Fibroblast of upper back skin (primary cell): Measurements from ENCODE around the gene HOXA11.
A peak's percentile ranks its signal among the peaks of the same experiment; 100 is the strongest.

Experiments
- DNase-seq: peaks from one replicate; pipeline ENCODE4 v3.0.0-alpha.2; 2013

Gene HOXA11

DNA sequence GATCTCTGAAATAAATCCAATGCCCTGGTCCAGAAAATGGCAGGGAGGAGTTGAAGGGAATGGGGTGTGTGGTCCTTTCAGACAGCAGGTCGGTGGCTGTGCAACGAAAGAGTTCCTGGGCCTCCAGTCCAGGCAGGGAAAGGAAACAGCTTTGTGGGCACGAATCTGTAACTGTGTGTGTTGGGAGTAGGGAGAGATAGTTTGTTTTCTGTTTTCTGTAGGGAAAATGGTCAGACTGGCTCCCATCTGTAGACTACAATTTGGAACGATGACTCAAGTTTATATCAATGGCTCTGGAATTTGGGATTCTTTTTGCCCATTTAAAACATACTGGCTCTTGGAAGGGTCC, 17.1 kb downstream of the HOXA11 start:
- DNase-seq, result no peak

DNA sequence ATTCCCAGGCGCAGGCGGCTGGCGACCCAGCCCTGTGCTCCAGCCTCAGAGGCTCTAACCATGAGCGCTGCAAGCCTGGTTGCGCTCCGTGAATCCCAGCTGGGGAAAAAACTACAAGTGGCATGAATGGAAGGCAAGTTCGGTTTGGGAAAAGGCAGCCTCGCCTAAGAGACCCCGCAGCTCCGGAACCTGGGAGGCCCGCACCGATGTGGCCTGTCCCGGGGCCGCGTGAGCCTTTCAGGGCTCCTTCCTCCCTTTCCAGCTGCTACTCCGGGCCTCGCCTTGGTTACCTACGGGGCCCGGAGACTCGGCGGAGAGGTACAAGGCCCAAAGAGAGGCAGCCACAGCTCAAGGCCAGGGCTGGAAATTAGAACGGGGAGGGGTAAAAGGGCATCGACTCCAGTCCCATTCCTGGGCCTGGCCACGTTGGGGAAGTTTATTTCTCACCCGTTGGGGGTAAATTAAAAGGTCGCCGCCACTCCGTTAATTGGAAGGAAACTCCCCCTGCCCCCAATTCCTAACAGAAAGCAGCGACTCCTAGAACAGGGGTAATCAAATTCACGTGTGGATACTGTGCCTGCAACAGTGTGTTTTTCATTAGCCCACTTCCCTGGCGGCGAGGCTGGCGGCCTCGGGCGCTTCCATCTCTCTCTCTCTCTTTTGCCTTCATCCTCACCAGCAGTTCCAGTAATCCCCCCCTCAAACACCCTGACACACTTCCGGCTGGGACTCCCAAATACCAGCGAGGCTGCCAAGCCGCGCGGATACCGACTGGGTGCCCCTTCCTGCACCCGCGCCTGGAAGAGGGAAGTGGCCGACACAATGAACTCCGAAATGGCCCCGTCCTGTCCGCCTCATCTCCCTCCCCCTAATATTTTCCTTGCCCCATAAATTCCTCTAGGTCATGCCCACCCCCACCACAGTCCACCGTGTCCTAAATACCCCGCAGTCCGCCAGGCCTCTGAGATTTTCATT, 18.2 kb downstream of the HOXA11 start:
- DNase-seq, result peak; percentile 49

DNA sequence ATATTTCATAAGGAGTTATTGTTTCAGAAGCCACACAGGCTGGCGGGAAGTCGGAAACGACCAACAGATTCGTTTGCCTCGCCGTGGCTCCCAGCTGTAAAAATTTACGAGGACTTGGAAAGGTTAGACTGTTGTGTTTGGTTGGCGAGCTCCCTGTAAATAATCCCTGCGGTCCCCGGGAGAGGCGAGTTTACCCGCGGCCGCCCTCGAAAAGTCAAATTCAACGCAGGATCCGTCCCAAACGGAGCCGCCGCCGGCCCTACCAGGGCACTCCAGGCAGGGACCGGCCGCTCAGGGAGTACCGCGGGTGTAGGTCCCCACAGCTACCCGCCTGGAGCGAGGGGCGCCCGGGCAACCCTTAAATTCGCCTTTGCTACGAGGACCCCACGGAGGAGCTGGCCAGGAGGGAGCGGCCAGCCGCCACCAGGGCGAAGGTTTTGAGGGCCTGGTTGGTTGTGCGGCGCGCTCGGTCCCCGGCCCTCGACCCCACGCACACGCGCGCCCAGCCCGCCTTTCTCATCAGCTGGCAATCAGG, 19.0 kb downstream of the HOXA11 start:
- DNase-seq, result no peak

DNA sequence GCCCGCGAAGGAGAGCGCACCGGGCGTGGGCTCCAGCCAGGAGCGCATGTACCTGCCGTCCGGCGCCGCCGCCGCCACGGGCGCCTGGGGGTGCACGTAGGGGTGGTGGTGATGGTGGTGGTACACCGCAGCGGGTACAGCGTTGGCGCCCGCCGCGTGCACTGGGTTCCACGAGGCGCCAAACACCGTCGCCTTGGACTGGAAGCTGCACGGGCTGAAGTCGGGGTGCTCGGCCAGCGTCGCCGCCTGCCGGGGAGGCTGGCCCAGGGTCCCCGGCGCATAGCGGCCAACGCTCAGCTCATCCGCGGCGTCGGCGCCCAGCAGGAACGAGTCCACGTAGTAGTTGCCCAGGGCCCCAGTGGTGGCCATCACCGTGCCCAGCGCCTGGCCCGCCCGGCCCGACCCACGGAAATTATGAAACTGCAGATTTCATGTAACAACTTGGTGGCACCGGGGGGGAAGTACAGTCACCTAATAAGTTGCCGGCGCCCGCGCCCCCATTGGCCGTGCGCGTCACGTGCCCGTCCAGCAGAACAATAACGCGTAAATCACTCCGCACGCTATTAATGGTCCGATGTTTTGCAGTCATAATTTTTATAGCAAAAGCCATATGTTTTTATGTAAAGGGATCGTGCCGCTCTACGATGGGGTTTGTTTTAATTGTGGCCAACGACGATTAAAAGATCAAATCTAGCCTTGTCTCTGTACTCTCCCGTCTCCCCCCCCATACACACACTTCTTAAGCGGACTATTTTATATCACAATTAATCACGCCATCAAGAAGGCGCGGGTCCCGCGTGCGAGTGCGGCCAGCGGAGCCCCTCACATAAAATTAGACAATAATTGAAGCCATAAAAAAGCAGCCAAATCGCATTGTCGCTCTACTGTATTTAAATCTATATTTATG, 19.7 kb downstream of the HOXA11 start, which contains the start of gene HOXA9:
Gene HOXA9, minus strand, starts transcription at position 449 of the 907 bp plus-strand sequence. Its CDS starts 80 bp downstream, at position 369.
- DNase-seq, result peak; percentile 79

DNA sequence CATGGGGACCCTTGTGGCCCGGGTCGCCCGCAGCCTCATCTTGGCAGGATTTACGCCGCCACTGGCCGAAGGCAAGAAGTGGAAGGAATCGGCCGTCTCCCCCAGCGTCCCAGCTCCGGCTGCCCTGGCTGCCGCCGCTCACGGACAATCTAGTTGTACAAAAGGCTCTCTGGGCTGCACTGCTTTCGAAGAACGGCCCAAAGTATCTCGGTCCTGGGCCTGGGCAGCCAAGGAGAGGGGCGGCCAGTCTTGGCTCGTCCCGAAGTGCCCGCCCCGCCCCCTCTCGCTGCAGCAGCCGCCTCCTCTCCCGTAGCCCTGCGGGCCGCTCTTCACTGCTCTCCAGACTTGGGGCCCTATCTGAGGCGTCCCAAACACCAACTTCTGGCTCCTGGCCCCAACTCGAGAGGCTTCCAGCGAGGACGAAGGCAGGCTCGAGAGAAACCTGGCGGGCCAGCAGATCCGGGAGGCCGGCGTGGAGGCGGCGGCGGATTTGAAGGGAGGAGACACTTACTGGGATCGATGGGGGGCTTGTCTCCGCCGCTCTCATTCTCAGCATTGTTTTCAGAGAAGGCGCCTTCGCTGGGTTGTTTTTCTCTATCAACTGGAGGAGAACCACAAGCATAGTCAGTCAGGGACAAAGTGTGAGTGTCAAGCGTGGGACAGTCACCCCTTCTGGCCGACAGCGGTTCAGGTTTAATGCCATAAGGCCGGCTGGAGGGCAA, 20.5 kb downstream of the HOXA11 start:
- no peak for DNase-seq

DNA sequence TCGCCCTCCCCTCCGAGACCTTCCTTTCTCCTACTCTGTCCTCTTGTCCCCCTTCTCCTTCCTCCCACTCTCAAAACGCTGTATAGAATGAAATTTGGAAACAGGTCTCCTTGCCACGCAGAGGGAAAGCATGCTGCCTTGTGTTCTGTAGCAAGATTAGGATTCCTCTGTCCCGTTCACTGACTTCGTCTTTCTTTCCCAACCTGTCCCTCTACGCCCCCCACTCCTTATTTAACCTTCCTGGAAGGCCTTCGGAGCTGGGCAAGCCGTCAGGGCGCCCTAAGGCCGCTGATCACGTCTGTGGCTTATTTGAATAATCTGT, 21.0 kb downstream of the HOXA11 start:
- DNase-seq, result no peak

DNA sequence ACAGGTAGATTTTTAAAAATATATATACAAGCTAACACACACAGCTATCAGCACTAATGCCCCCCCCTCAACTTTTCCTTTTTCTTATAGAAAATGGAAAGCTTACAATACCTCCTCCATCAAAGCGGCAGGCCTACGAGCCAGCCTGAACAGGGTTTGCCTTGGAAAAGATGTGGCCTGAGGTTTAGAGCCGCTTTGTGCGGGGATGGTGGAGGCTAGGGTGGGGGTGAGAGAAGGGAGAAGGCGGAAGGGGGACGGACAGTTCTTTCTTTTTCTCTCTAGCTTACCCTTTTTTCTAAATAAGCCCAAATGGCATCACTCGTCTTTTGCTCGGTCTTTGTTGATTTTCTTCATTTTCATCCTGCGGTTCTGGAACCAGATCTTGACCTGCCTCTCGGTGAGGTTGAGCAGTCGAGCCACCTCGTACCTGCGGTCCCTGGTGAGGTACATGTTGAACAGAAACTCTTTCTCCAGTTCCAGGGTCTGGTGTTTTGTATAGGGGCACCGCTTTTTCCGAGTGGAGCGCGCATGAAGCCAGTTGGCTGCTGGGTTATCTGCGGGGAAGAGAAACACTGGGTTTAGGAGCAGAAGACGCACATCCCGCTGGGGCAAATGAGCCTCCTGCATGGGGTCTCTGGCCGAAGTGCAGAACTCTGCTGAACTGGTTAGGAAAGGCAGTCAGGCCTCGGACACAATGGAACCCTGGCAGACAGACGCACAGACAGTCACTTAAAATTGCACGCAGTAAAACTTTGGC, 21.6 kb downstream of the HOXA11 start:
- no peak for DNase-seq

DNA sequence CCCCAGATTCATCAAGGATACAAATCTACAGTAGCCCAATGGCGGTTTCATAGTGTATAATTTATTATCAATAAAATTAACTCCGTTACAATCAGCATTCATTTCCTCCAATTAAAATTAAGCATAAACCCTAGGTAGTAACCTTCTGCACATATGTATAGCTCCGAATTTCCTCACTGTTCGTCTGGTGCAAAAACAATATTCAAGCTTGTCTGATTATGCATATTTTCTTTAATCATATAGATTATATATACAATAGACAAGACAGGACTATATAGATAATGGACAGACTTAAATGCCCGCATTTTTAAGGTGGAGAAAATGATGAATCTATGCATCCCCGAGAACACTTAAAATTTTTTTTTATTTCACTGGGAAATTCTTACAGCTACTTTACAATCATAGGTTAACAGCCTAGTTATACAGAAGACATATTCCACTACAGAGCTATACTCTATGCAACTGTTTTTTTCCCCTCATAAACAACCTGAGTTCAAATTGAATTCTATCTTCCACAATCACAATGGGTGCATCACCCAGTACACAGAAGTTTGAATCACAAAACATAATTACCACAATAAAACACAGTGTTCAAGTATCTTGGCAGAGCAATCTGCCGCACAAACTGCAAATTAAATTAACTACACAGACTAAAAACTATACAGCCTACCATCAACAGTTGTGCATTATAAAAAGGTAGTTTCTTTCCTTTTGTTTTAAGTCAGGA, 22.3 kb downstream of the HOXA11 start:
- DNase-seq, result no peak

DNA sequence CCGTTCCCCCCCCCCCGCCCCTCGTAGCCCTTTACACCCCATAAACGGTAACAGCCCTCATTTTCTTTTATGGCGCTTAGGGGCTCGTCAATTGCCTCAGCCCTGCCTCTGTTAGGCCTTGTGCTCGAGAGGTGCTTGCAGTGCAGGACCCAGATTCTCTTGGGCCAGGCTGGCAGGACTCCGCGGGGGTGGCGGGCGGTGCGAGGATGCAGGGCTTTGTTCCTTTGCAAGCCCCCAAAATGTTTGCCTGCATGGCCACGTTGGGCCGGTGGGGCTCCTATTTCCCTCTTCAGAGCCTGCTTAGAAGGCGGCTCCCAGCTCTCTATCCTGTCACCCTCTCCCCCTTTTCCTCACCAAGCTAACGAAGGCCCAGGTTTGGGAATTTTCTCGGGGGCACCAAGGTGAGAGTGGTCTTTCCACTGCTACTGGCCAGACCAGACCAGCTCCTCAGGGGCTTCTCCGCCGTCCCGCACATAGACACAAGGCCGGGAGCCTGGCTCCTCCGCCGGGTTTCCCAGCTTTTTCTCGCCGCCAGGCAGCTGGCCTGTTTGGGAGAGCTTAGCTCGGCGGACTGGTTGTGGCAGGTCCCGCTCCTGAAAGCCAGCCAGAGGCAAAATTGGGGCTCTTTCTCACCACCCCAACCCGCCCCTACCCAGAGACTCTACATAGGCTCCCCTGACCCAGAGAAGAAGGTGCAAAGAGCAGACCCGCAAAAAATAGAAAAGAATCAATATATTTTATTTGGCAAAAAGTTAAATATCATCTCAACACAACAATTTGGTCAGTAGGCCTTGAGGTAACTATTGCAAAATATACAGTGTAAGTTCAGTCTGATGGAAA, 23.1 kb downstream of the HOXA11 start:
- no peak for DNase-seq

DNA sequence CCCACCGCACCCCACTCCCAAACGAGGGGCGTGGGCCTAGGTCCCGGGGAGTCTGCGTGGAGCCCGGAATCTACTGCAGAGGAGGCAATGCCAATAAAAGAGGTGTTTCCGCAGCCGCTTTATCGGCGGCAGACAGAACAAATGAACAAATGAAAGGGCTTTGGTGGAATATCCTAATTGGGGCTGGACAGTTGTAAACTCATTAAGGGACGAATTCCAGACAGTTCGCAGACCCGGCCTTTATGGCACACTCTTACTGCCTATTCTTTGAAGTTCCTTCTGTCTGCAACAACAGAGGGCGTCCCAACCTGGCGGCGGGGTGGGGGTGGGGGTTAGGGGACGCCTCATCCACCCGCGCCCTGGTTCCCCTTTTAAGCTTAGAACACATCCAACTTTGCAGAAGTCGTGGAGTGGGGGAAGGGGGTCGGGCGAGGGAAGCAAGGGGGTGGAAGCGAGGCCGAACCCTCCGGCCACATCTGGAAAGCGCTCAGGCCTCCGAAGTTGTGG, 23.8 kb downstream of the HOXA11 start:
- no peak for DNase-seq

DNA sequence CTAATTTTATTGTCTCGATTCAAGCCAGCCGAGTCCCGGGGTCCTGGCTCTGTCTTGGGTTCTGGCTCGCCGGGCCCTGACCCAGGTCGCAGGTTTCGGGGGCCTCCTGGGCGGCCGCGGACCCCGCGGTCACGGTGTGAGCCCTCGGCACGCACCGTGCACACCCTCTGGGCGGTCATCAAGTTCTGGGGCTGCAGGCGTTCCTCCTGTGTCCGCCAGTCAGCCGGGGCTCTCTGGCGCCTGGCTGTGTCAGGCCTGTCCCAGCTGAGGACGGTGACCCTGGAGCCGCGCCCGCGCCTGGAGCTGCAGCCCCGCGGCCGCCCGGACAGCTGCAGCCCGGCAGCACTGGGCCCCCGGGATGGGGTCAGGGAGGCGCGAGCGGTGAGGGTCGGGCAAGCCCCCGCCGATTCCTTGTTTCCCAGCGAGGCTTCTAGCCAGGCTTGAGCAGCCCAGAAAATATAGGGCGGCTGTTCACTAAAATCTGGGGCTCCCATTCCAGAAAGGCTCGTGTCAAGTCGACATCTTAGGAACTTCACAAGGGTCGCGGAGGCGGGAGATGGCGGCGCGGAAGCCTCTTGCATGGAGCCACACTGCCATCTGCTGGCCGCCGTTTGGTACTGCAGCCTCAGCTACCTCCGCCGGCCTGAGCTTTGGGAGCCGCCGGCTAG, 24.4 kb downstream of the HOXA11 start:
- DNase-seq, result peak; percentile 77

DNA sequence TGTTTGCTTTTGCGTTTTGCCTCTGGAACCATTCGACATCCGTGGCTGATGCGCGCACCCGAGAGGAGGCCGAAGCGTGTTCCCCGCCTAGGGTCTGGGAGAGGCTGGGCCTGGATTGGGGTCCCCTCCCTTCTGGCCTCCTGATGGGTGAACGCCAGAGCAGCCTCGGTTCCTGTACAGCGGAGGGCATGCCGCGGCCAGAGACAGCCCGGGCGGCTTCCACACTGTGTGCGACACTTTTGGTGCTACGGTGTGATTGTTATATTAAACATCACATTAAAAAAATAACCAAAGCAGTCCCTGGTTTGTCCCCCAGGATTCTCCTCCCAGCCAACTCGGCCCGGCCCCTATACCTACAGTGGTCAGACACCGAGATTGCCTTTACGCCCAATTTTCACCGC, 24.9 kb downstream of the HOXA11 start:
- no peak for DNase-seq

DNA sequence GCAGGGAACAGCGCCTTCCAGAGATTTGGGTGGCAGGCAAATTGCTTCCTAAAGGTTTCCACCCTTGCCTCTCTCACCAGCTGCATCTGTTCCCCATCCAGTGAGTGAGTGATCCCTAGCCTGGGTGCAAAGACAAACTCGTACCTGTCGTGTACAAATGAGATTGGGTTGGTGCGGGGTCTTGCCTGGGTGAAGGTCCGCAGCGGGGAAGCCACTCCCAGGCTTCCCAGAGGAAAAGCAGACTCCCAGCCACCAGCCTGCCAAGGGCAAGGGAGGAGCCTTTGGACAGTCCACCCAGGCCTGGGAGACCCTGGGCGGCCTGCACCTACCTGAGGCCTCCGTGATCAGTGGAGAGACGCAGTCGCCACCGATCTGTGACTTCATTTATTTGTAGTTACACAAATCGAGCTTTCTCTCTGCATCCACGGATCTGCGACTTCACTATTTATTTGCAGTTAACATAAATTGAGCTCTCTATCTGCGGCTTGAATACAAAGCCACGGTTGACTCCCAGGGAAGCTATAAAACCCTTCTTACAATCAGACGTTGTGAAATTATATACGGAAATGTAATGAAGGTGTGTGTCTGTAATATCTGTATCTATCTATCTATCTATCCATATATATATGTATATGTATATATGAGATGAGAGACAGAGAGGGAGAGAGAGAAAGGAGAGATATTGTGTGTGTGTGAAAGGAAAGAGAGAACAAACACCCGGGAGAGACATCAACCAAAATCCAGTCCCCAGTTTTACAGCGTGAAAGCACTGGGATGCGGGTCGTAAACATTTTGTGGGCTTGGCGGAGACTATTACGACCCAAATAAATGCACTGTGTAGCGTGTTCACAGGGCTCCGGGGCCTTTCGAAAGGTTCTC, 25.5 kb downstream of the HOXA11 start:
- no peak for DNase-seq

DNA sequence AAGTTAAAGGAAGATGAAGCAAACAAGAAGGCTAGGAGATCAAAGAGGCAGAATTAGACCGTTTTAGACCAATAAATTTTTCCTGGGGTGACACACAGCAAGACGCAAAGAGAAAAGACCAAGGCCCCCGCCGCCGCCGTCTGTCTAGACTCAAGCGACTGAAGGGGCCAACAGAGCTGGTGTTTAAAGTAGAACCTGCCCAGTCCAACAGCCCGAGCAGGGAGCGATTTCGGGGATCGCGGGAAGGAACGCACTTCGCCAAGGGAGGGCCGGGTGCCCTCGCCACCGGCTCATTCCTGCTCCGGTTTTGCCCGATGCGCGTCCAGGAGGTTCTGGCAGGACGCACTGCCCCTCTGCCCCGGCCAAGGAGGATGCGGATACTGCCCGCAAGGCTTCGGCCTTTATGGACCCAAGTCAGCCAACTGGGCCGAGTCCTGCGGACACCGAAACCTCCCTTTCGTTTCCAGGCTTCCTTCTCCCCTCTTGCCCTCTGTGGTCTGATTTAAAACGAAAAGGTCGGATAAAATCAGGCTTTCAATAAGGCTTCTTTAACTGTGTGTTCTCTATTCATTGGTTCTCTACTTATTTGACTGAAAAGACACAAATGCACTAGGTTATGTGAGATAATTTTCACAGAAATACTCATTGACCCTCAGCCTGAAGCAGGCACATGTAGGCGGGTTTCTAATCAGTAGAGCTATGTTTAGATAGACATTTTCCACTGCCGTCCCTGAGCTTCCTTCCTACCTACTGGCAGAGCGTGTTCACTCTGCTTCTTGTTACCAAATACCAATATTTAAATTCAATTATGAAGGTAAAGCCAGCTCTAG, 26.4 kb downstream of the HOXA11 start:
- no peak for DNase-seq

DNA sequence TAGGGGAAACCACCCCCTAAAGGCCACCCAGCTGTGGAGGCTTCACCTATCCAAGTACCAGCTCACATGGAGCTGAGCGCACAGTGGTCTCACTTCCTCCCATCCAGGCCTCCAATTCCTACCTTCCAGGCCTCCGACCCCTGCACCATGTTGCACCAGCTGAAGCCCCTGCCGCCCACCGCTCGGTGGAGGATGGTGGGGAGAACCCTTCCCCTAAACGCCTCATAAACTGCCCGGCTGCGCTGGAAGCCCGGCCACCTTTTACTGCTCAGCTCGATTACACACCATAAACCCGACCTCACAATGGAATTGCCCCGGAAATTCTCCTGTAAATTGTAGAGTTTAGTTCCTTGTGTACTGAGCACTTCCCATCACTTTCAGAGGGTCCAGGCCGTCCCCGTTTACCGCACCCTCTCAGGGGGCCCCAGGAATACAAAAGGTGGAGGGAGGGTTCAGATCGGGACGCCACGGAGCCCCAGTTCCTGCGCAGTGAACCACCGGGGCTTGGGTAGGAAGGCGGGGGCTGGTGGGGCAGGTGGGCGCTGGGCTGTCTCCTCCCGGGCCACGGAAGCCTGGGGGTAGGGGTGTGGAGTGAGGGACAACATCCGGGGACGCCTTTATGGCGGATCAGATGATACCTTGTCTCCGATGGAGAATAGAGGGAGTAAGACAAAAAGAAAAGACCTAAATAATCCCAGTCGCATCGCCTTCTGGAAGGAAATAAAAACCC, 27.2 kb downstream of the HOXA11 start:
- no peak for DNase-seq

DNA sequence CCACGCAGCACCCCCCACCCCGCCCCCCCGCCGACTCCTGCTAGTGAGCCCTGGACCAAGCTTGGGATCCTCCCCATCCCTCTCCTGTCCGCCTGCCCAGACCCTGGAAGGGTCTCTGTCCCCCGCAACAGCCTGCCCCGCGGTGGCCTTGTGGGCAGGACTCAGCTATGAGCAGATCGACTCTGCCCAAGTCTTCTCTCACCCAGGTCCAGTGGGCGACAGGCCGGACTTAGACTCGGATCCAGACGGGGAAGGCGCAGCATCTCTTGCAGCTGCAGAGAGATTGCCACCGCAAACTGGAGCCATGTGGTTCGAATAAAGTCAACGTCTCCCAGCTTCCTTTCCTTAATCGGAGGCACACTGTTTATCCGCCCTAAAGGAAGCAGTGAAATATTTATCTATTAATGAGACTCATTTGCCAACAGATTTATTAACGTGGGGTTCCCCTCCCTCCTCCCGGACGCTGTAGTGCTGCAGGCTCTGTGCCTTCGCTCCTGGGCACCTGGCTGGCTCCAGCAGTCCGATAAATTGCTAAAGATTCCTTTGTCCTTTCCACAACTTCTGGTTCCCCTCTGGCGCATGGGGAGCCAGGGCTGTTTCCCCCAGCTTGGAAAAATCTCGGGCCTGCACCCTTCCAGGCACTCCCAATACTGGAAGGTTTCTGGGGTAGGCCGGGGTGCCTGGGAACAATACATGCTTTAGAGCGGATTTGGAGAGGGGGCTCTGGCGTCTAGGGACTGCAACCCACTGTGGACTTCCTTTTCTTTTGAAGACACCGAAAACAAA, 27.9 kb downstream of the HOXA11 start:
- DNase-seq, result no peak
